GM12878 (cell line): ENCODE results near the gene FCHSD2. TPM values are rescaled to one million over a fixed set of nuclear protein-coding genes. Genes with fewer than 3 reads are reported as not detected.

Experiments
- BCL3 ChIP-seq: IDR thresholded peaks from 2 replicates; pipeline ENCODE4 v1.6.1; 2011; ENCODE audit warnings: borderline replicate concordance, low read depth, mild to moderate bottlenecking, moderate library complexity, low read length; ENCODE audit not compliant: insufficient read depth, poor library complexity, severe bottlenecking
- BCLAF1 ChIP-seq: fragments of 450-650 bp; IDR thresholded peaks from 2 replicates; pipeline ENCODE4 v1.6.1; 2017; ENCODE audit warnings: antibody characterized with exemption, mild to moderate bottlenecking, moderate library complexity
- GATAD2B ChIP-seq: fragments of 450-650 bp; conservative IDR thresholded peaks from 2 replicates; pipeline ENCODE4 v1.6.1; 2017; ENCODE audit warnings: low read depth, mild to moderate bottlenecking, moderate library complexity
- JUNB ChIP-seq: IDR thresholded peaks from 2 replicates; pipeline ENCODE4 v1.6.1; 2016; ENCODE audit warnings: antibody characterized with exemption, mild to moderate bottlenecking
- LARP7 ChIP-seq: fragments of 450-650 bp; IDR thresholded peaks from 2 replicates; pipeline ENCODE4 v1.6.1; 2017; ENCODE audit warnings: mild to moderate bottlenecking
- MEF2A ChIP-seq: IDR thresholded peaks from 2 replicates; pipeline ENCODE4 v1.6.1; 2011; ENCODE audit warnings: low read depth, mild to moderate bottlenecking, low read length, moderate library complexity; ENCODE audit not compliant: insufficient read depth
- NR2C1 ChIP-seq: fragments of 450-650 bp; IDR thresholded peaks from 2 replicates; pipeline ENCODE4 v1.6.1; 2017; ENCODE audit warnings: antibody characterized with exemption, mild to moderate bottlenecking, moderate library complexity
- PAX5 ChIP-seq: IDR thresholded peaks from 2 replicates; pipeline ENCODE4 v1.6.1; 2011; ENCODE audit warnings: low read depth, low read length, borderline replicate concordance
- POLR2AphosphoS5 ChIP-seq: IDR thresholded peaks from 2 replicates; pipeline ENCODE4 v1.6.1; 2011; ENCODE audit warnings: mild to moderate bottlenecking, low read length, inconsistent platforms
- SMAD5 ChIP-seq: IDR thresholded peaks from 2 replicates; pipeline ENCODE4 v1.6.1; 2016; ENCODE audit warnings: antibody characterized with exemption, low read depth
- SP1 ChIP-seq: IDR thresholded peaks from one replicate; pipeline ENCODE4 v1.6.1; 2011; ENCODE audit warnings: low read depth, low read length
- SPI1 ChIP-seq: IDR thresholded peaks from 2 replicates; pipeline ENCODE4 v1.6.1; 2011; ENCODE audit warnings: low read depth, mild to moderate bottlenecking, low read length, moderate library complexity, borderline replicate concordance; ENCODE audit not compliant: insufficient read depth
- TBL1XR1 ChIP-seq: IDR thresholded peaks from 2 replicates; pipeline ENCODE4 v1.6.1; 2012; ENCODE audit warnings: low read depth, low read length, improper control_type of control experiment
- ZNF687 ChIP-seq: fragments of 450-650 bp; IDR thresholded peaks from 2 replicates; pipeline ENCODE4 v1.6.1; 2017; ENCODE audit warnings: mild to moderate bottlenecking, moderate library complexity
- polyA plus RNA-seq, 11 experiments: library from polyadenylated mRNA; depleted of rRNA in 4 of 11; unstranded in 6 of 11; stranded (reverse) in 5 of 11; fragments of >200 nt; fragmentation: Nextera tagmentation in 4 of 11; fragmentation: Illumina TruSeq in 1 of 11; extraction: Ambion mirVana in 4 of 11; extraction: Trizol in 1 of 11; gene quantifications; 1 replicate in 1 of 11; 2 replicates in 10 of 11; pipeline versions ENCODE4 v1.2.1 to v1.2.3, GENCODE V29; 2011 to 2016; ENCODE audit warnings: inconsistent platforms in 2 of 11, missing spikeins in 2 of 11, low read depth in 1 of 11
- total RNA-seq, 4 experiments: library from RNA; depleted of rRNA in 3 of 4; stranded (reverse); fragments of >200 nt in 3 of 4; fragmentation: Illumina TruSeq in 1 of 4; extraction: Trizol in 1 of 4; gene quantifications; 2 replicates each; pipeline versions ENCODE4 v1.2.1 to v1.2.3, GENCODE V29; 2013 to 2021
- TF ChIP-seq, protein P1 (sequence below): fragments of 450-650 bp; formaldehyde crosslinking; IDR thresholded peaks from 2 replicates; pipeline ENCODE4 v1.4.0; 2020; ENCODE audit warnings: mild to moderate bottlenecking, moderate library complexity

The FCHSD2 gene
- total and polyA plus RNA-seq, 10 of the 15 experiments (the other 5 are each of a cell fraction or from before 2014, with no cell fraction given): 13.2 to 89.8 (median 47.8) TPM

GRCh38 chr11:73154178-73154577 is 12.1 kb upstream of the FCHSD2 start (continued):
- TF ChIP-seq SMAD5 (0 out of 2 replicates have a peak, but pooled peaks have one; percentile 32), BCL3 (peak; percentile 67), MEF2A (0 out of 2 replicates have a peak, but pooled peaks have one; percentile 25), LARP7 (0 out of 2 replicates have a peak, but pooled peaks have one; percentile 20), SP1 (peak; percentile 11), POLR2AphosphoS5 (peak; percentile 69; the same call in 1 of the 2 replicates), PAX5 (peak; percentile 26; the same call in 1 of the 2 replicates), GATAD2B (peak; percentile 41; the same call in 1 of the 2 replicates), ZNF687 (peak; percentile 99), BCLAF1 (no peak), SPI1 (peak; percentile 85), TBL1XR1 (peak; percentile 66; the same call in 1 of the 2 replicates), NR2C1 (peak; percentile 12; the same call in 1 of the 2 replicates), JUNB (no peak)
- TF ChIP-seq, protein P1, sequence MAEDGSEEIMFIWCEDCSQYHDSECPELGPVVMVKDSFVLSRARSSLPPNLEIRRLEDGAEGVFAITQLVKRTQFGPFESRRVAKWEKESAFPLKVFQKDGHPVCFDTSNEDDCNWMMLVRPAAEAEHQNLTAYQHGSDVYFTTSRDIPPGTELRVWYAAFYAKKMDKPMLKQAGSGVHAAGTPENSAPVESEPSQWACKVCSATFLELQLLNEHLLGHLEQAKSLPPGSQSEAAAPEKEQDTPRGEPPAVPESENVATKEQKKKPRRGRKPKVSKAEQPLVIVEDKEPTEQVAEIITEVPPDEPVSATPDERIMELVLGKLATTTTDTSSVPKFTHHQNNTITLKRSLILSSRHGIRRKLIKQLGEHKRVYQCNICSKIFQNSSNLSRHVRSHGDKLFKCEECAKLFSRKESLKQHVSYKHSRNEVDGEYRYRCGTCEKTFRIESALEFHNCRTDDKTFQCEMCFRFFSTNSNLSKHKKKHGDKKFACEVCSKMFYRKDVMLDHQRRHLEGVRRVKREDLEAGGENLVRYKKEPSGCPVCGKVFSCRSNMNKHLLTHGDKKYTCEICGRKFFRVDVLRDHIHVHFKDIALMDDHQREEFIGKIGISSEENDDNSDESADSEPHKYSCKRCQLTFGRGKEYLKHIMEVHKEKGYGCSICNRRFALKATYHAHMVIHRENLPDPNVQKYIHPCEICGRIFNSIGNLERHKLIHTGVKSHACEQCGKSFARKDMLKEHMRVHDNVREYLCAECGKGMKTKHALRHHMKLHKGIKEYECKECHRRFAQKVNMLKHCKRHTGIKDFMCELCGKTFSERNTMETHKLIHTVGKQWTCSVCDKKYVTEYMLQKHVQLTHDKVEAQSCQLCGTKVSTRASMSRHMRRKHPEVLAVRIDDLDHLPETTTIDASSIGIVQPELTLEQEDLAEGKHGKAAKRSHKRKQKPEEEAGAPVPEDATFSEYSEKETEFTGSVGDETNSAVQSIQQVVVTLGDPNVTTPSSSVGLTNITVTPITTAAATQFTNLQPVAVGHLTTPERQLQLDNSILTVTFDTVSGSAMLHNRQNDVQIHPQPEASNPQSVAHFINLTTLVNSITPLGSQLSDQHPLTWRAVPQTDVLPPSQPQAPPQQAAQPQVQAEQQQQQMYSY (CRISPR knock-in tag): no peak
